Mesodermal cell (in vitro differentiated cells): ENCODE results near the gene CD69.

Experiments used
- H3K27ac ChIP-seq: 2 replicates; pipeline ENCODE4 v1.7.0; 2013; ENCODE audit warnings: mild to moderate bottlenecking, low read depth, low read length, moderate library complexity; ENCODE audit not compliant: severe bottlenecking
- H3K36me3 ChIP-seq: 2 replicates; pipeline ENCODE4 v1.7.1; 2013; ENCODE audit warnings: mild to moderate bottlenecking, low read length, moderate library complexity; ENCODE audit not compliant: control insufficient read depth, insufficient read depth
- H3K4me1 ChIP-seq: one replicate; pipeline ENCODE4 v1.7.1; 2013; ENCODE audit warnings: mild to moderate bottlenecking, low read length; ENCODE audit not compliant: insufficient read depth, control insufficient read depth, poor library complexity, severe bottlenecking
- H3K4me3 ChIP-seq: 2 replicates; pipeline ENCODE4 v1.7.0; 2013; ENCODE audit warnings: low read length, control low read depth, mild to moderate bottlenecking; ENCODE audit not compliant: insufficient read depth, poor library complexity, severe bottlenecking; ENCODE audit errors: extremely low read depth
- H3K9me3 ChIP-seq: 2 replicates; pipeline ENCODE4 v1.7.1; 2013; ENCODE audit warnings: mild to moderate bottlenecking, low read length, moderate library complexity; ENCODE audit not compliant: control insufficient read depth
- WGBS, 2 experiments: methylation state at CpG; one replicate each; pipeline ENCODE4 v1.1.5; 2013; ENCODE audit warnings: missing lambda C conversion rate in 2 of 2; ENCODE audit not compliant: insufficient coverage in 2 of 2; 5-methylcytosine and 5-hydroxymethylcytosine counted together

CD69 gene

GRCh38 chr12:9756706-9757105 lies 4.0 kb downstream of the CD69 start:
- Histone ChIP-seq H3K27ac (no peak overlapping the region), H3K9me3 (no peaks in the 10 kb centered on the region), H3K36me3 (no peaks in the 10 kb centered on the region), H3K4me1 (no peaks in the 10 kb centered on the region), H3K4me3 (no peak overlapping the region)
- WGBS, 2 experiments: 85 to 100% methylated on average over 1 to 2 of the region's 5 CpGs

GRCh38 chr12:9756170-9756569 lies 4.5 kb downstream of the CD69 start:
- no peaks in the 10 kb centered on the region for H3K36me3 ChIP-seq
- H3K4me1 ChIP-seq: no peaks in the 10 kb centered on the region
- no peaks in the 10 kb centered on the region for H3K9me3 ChIP-seq
- no peak overlapping the region for H3K4me3 ChIP-seq
- no CpG with 5 or more reads among the region's 2 CpGs for WGBS, 2 experiments
- H3K27ac ChIP-seq: no peak overlapping the region

GRCh38 chr12:9755567-9755966 lies 5.1 kb downstream of the CD69 start:
- Histone ChIP-seq H3K36me3 (no peaks in the 10 kb centered on the region), H3K4me1 (no peaks in the 10 kb centered on the region), H3K4me3 (no peak overlapping the region), H3K9me3 (no peaks in the 10 kb centered on the region), H3K27ac (no peak overlapping the region)
- no CpG with 5 or more reads among the region's 2 CpGs for WGBS, 2 experiments

- no peak overlapping the region for H3K27ac ChIP-seq
- no peaks in the 10 kb centered on the region for H3K9me3 ChIP-seq
- H3K4me1 ChIP-seq: no peaks in the 10 kb centered on the region
- H3K4me3 ChIP-seq: no peak overlapping the region
- H3K36me3 ChIP-seq: no peaks in the 10 kb centered on the region
Observed at GRCh38 chr12:9755035-9755434, 5.7 kb downstream of the CD69 start.

- Histone ChIP-seq H3K36me3 (no peaks in the 10 kb centered on the region), H3K9me3 (no peaks in the 10 kb centered on the region), H3K4me1 (no peaks in the 10 kb centered on the region), H3K4me3 (no peak overlapping the region), H3K27ac (no peak overlapping the region)
- WGBS, 2 experiments: 96% methylated on average over 3 of the region's 3 CpGs; no CpG with 5 or more reads in 1 of the 2 experiments
Observed at GRCh38 chr12:9754099-9754927, 6.4 kb downstream of the CD69 start.

- Histone ChIP-seq H3K27ac (no peak overlapping the region), H3K4me3 (no peak overlapping the region), H3K36me3 (no peaks in the 10 kb centered on the region), H3K9me3 (no peaks in the 10 kb centered on the region), H3K4me1 (no peaks in the 10 kb centered on the region)
- 60 to 80% methylated on average over 1 of the region's 3 CpGs for WGBS, 2 experiments
Observed at GRCh38 chr12:9753498-9753897, 7.2 kb downstream of the CD69 start.

GRCh38 chr12:9753073-9753472 lies 7.6 kb downstream of the CD69 start:
- Histone ChIP-seq H3K4me3 (no peak overlapping the region), H3K4me1 (no peaks in the 10 kb centered on the region), H3K9me3 (no peaks in the 10 kb centered on the region), H3K27ac (no peak overlapping the region), H3K36me3 (no peaks in the 10 kb centered on the region)
- WGBS, 2 experiments: no CpG with 5 or more reads among the region's 2 CpGs

GRCh38 chr12:9752145-9752933 lies 8.4 kb downstream of the CD69 start:
- WGBS, 2 experiments: no CpG with 5 or more reads among the region's 2 CpGs
- no peaks in the 10 kb centered on the region for H3K36me3 ChIP-seq
- H3K9me3 ChIP-seq: no peaks in the 10 kb centered on the region
- no peak overlapping the region for H3K27ac ChIP-seq
- no peak overlapping the region for H3K4me3 ChIP-seq
- no peaks in the 10 kb centered on the region for H3K4me1 ChIP-seq

- Histone ChIP-seq H3K4me3 (no peak overlapping the region), H3K27ac (no peak overlapping the region)
- WGBS, 2 experiments: 92 to 96% methylated on average over 3 to 4 of the region's 9 CpGs
Observed at GRCh38 chr12:9751204-9752144, 9.2 kb downstream of the CD69 start.

More at GRCh38 chr12:9751204-9752144, 9.2 kb downstream of the CD69 start:
- Histone ChIP-seq H3K36me3 (no peaks in the 10 kb centered on the region), H3K9me3 (no peaks in the 10 kb centered on the region), H3K4me1 (no peaks in the 10 kb centered on the region)
